ENCODE measurements around the gene CCDC142. TPM values are rescaled to one million over a fixed set of nuclear protein-coding genes. Genes with fewer than 3 reads are reported as not detected.

The CCDC142 gene
- total RNA-seq, 2 donors from 2014 or later: 6.8 to 8.8 TPM

- DNase-seq (no peak), ATAC-seq (no peak)
- intact Hi-C loops (cut with DNase I): no loop called here
Measured at GRCh38 chr2:74436848-74437695, 45.7 kb downstream of the CCDC142 start.

GRCh38 chr2:74436111-74436805 lies 46.5 kb downstream of the CCDC142 start:
- ATAC-seq: no peak
- DNase-seq: no peak
- intact Hi-C loops (cut with DNase I): no loop called here

GRCh38 chr2:74430502-74430901 lies 52.3 kb downstream of the CCDC142 start:
- ATAC-seq (no peak), DNase-seq (no peak)
- intact Hi-C loops (cut with DNase I): no loop called here

- intact Hi-C loops (cut with DNase I): no loop called here
- DNase-seq (no peak), ATAC-seq (no peak)
Measured at GRCh38 chr2:74429487-74430451, 53.0 kb downstream of the CCDC142 start.

GRCh38 chr2:74428675-74429074 lies 54.1 kb downstream of the CCDC142 start:
- DNase-seq (no peak), ATAC-seq (no peak)
- intact Hi-C loops (cut with DNase I): no loop called here

GRCh38 chr2:74427551-74427950 lies 55.2 kb downstream of the CCDC142 start:
- DNase-seq (no peak), ATAC-seq (no peak)
- intact Hi-C loops (cut with DNase I): no loop called here

- DNase-seq (no peak), ATAC-seq (no peak)
Measured at GRCh38 chr2:74426181-74426758, 56.5 kb downstream of the CCDC142 start.

GRCh38 chr2:74425523-74425922 lies 57.3 kb downstream of the CCDC142 start:
- no peak for DNase-seq
- intact Hi-C loops (cut with DNase I): no loop called here
- no peak for ATAC-seq

More at GRCh38 chr2:74426181-74426758, 56.5 kb downstream of the CCDC142 start:
- intact Hi-C loops (cut with DNase I): no loop called here

GRCh38 chr2:74424995-74425406 lies 57.8 kb downstream of the CCDC142 start:
- intact Hi-C loops (cut with DNase I): no loop called here
- ATAC-seq (no peak), DNase-seq (no peak)

- ATAC-seq (no peak), DNase-seq (no peak)
- intact Hi-C loops (cut with DNase I): no loop called here
Measured at GRCh38 chr2:74424139-74424992, 58.4 kb downstream of the CCDC142 start.

Other genes with a start within 250 kb of the CCDC142 start
- gene SLC4A5, start 139.6 kb downstream of the CCDC142 start, total RNA-seq: 1 to 10 TPM; 1.2 to 1.7 TPM
- gene DCTN1, start 102.7 kb downstream of the CCDC142 start, total RNA-seq: 100 to 1,000 TPM; 106 to 118 TPM
- gene C2orf81, start 61.4 kb downstream of the CCDC142 start, total RNA-seq: under 1 TPM; 0.59 to 0.79 TPM
- 1 to 10 TPM; 4.1 to 5.5 TPM for gene WDR54, start 61.3 kb downstream of the CCDC142 start, total RNA-seq
- 10 to 100 TPM; 14.1 to 18.7 TPM for gene RTKN, start 41.1 kb downstream of the CCDC142 start, total RNA-seq
- gene INO80B, start 27.9 kb downstream of the CCDC142 start, total RNA-seq: 10 to 100 TPM; 21.1 to 22.1 TPM
- gene WBP1, start 24.6 kb downstream of the CCDC142 start, total RNA-seq: 10 to 100 TPM; 42.2 to 56.7 TPM
- 10 to 100 TPM; 25.3 to 32.7 TPM for gene MOGS, start 17.6 kb downstream of the CCDC142 start, total RNA-seq
- 100 to 1,000 TPM; 110 to 127 TPM for gene MRPL53, start 10.3 kb downstream of the CCDC142 start, total RNA-seq
- 10 to 100 TPM; 11.9 TPM for gene TTC31, start 83 bp upstream of the CCDC142 start, total RNA-seq
- 1 to 10 TPM in 1 of 2 donors, under 1 TPM in 1; 0.60 to 1.0 TPM for gene LBX2, start 16.6 kb upstream of the CCDC142 start, total RNA-seq
- gene PCGF1, start 24.7 kb upstream of the CCDC142 start, total RNA-seq: 10 to 100 TPM; 18.3 to 24.0 TPM
- not detected for gene TLX2, start 31.5 kb upstream of the CCDC142 start, total RNA-seq
- gene DQX1, start 43.2 kb upstream of the CCDC142 start, total RNA-seq: not detected
- 10 to 100 TPM; 62.2 to 78.3 TPM for gene AUP1, start 46.7 kb upstream of the CCDC142 start, total RNA-seq
- 10 to 100 TPM; 28.7 to 29.3 TPM for gene HTRA2, start 46.9 kb upstream of the CCDC142 start, total RNA-seq
- gene LOXL3, start 70.9 kb upstream of the CCDC142 start, total RNA-seq: 1 to 10 TPM; 4.1 to 8.4 TPM
- 10 to 100 TPM in 1 of 2 donors, 1 to 10 TPM in 1; 7.9 to 12.4 TPM for gene DOK1, start 71.7 kb upstream of the CCDC142 start, total RNA-seq
- gene M1AP, start 165.3 kb upstream of the CCDC142 start, total RNA-seq: under 1 TPM; 0.44 to 0.65 TPM
- 1 to 10 TPM; 3.4 to 6.1 TPM for gene SEMA4F, start 171.2 kb upstream of the CCDC142 start, total RNA-seq

Measured in left cardiac atrium (tissue), 4 donors.